Left hindlimb (tissue), 1 donor: ENCODE data around the gene HOATZ.

ENCODE experiments used
- DNase-seq: peaks from one replicate; pipeline ENCODE4 v3.0.0-alpha.2; 2018

The HOATZ gene

GRCh38 chr11:111585371-111585770 lies 70.8 kb downstream of the HOATZ start:
- DNase-seq: no peak

- DNase-seq: no peak
Observed at GRCh38 chr11:111586388-111586831, 71.8 kb downstream of the HOATZ start.
